ENCODE results near the gene C3orf49.

Gene C3orf49

GRCh38 chr3:63892773-63893352 is 73.8 kb downstream of the C3orf49 start:
- DNase-seq: no peak

DNA sequence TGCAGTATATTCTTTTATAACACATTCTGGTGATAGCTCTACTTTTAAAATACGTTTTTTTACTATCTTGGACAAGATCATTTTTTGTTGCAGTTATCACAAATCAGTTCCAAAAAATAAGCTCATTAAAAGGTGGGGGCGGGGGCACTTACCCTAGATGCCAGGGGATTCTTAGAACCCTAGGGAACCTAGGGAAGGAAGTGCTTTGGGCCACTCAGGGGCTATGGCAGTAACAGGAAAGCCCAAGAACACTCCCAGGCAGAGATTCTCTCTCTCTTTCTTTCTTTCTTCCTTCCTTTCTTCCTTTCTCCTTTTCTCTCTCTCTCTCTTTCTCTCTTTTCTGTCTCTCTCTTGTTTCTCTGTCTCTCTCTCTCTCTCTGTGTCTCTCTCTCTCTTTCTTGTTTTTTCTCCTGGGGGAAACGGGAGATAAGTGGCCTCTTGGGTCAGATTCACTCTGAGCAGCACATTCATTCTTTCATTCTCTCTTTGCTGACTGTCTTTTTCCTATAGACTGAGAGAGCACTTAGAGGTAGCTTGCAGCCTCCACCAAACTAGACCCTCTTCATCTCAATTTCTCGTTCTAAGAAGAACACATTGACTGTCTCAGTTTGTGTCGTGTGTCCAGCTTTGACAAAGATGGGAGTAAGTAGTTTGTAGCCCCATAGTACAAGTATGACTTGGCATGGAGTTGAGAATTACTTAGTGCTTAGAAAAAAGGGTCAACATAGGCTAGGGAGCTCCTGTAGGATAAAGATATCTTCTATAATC is 76.5 kb downstream of the C3orf49 start:
- DNase-seq: no peak

- no peak for DNase-seq
These were observed 77.4 kb downstream of the C3orf49 start for GRCh38 chr3:63896332-63897030.

Data from activated effector memory CD4-positive, alpha-beta T cell treated with anti-CD3 and anti-CD28 coated beads, Interleukin-2, amount 50 U/mL, for 16 hours (primary cell).